Stimulated activated CD4-positive, alpha-beta T cell treated with anti-CD3 and anti-CD28 coated beads, Interleukin-4, amount 100 ng/mL, for 4 hours (primary cell): ENCODE results near the gene COL18A1.
"Not testable (repeated sequence)": the region's sequence is repeated elsewhere in the genome, so short reads cannot be mapped to it uniquely, and the experiment has no call there.

Experiments used
- DNase-seq, 2 experiments: peaks; one replicate each; pipeline ENCODE4 v3.0.0-alpha.2; 2020

COL18A1 gene

GRCh38 chr21:45404730-45405270 lies at the start of gene COL18A1:
TSS of gene COL18A1 (plus strand) at chr21:45405165. CDS start at chr21:45405231, 66 bp downstream.
- DNase-seq = peak; percentile 36 to 59

GRCh38 chr21:45355573-45355972 lies 49.4 kb upstream of the COL18A1 start:
- no peak for DNase-seq

GRCh38 chr21:45356251-45356650 lies 48.7 kb upstream of the COL18A1 start:
- DNase-seq = no peak

GRCh38 chr21:45356653-45357435 lies 48.1 kb upstream of the COL18A1 start:
- no peak for DNase-seq

- no peak for DNase-seq
Observed at GRCh38 chr21:45357436-45358260, 47.3 kb upstream of the COL18A1 start.

- no peak for DNase-seq
Observed at GRCh38 chr21:45358261-45358670, 46.7 kb upstream of the COL18A1 start.

- DNase-seq = no peak
Observed at GRCh38 chr21:45358711-45359310, 46.2 kb upstream of the COL18A1 start.

- no peak for DNase-seq
Observed at GRCh38 chr21:45359451-45360217, 45.3 kb upstream of the COL18A1 start.

- no peak for DNase-seq
Observed at GRCh38 chr21:45361033-45361997, 43.6 kb upstream of the COL18A1 start.

- DNase-seq = no peak
Observed at GRCh38 chr21:45362077-45362747, 42.8 kb upstream of the COL18A1 start.

GRCh38 chr21:45362748-45363145 lies 42.2 kb upstream of the COL18A1 start:
- no peak for DNase-seq

- DNase-seq = not testable (repeated sequence)
Observed at GRCh38 chr21:45363272-45363671, 41.7 kb upstream of the COL18A1 start.

GRCh38 chr21:45363921-45364467 lies 41.0 kb upstream of the COL18A1 start:
- peak; percentile 31 to 37 for DNase-seq

- no peak for DNase-seq
Observed at GRCh38 chr21:45364468-45365185, 40.3 kb upstream of the COL18A1 start.

GRCh38 chr21:45365186-45365607 lies 39.8 kb upstream of the COL18A1 start:
- DNase-seq = no peak

- DNase-seq = no peak
Observed at GRCh38 chr21:45365608-45366241, 39.2 kb upstream of the COL18A1 start.

GRCh38 chr21:45366476-45366875 lies 38.5 kb upstream of the COL18A1 start:
- no peak for DNase-seq

- DNase-seq = no peak
Observed at GRCh38 chr21:45366931-45367401, 38.0 kb upstream of the COL18A1 start.
